HFF-Myc (cell line): Measurements from ENCODE around the gene PIGZ.

Experiments used
- DNase-seq: peaks from one replicate; pipeline ENCODE4 v3.0.0-alpha.2; 2011; ENCODE audit warnings: low read depth; ENCODE audit errors: extremely low read depth
- H3K4me3 ChIP-seq: replicated peaks from 2 replicates; pipeline ENCODE4 v1.5.1; 2011; ENCODE audit warnings: low read depth, mild to moderate bottlenecking, control low read depth, low read length
- TF ChIP-seq, protein P1 (sequence below): IDR thresholded peaks from 2 replicates; pipeline ENCODE4 v1.5.1; 2012; ENCODE audit warnings: mild to moderate bottlenecking, low read depth, low read length, control low read depth; ENCODE audit errors: missing control alignments

PIGZ gene

GRCh38 chr3:196969134-196969659 lies 564 bp upstream of the PIGZ start:
- DNase-seq, result no peak
- H3K4me3 ChIP-seq, result peak overlapping the region; percentile 54
- TF ChIP-seq, protein P1, sequence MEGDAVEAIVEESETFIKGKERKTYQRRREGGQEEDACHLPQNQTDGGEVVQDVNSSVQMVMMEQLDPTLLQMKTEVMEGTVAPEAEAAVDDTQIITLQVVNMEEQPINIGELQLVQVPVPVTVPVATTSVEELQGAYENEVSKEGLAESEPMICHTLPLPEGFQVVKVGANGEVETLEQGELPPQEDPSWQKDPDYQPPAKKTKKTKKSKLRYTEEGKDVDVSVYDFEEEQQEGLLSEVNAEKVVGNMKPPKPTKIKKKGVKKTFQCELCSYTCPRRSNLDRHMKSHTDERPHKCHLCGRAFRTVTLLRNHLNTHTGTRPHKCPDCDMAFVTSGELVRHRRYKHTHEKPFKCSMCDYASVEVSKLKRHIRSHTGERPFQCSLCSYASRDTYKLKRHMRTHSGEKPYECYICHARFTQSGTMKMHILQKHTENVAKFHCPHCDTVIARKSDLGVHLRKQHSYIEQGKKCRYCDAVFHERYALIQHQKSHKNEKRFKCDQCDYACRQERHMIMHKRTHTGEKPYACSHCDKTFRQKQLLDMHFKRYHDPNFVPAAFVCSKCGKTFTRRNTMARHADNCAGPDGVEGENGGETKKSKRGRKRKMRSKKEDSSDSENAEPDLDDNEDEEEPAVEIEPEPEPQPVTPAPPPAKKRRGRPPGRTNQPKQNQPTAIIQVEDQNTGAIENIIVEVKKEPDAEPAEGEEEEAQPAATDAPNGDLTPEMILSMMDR, result no peak

- peak overlapping the region; percentile 54 for H3K4me3 ChIP-seq
- TF ChIP-seq, protein P1, result no peak
Observed at GRCh38 chr3:196967412-196968232, 1.0 kb downstream of the PIGZ start.

DNA sequence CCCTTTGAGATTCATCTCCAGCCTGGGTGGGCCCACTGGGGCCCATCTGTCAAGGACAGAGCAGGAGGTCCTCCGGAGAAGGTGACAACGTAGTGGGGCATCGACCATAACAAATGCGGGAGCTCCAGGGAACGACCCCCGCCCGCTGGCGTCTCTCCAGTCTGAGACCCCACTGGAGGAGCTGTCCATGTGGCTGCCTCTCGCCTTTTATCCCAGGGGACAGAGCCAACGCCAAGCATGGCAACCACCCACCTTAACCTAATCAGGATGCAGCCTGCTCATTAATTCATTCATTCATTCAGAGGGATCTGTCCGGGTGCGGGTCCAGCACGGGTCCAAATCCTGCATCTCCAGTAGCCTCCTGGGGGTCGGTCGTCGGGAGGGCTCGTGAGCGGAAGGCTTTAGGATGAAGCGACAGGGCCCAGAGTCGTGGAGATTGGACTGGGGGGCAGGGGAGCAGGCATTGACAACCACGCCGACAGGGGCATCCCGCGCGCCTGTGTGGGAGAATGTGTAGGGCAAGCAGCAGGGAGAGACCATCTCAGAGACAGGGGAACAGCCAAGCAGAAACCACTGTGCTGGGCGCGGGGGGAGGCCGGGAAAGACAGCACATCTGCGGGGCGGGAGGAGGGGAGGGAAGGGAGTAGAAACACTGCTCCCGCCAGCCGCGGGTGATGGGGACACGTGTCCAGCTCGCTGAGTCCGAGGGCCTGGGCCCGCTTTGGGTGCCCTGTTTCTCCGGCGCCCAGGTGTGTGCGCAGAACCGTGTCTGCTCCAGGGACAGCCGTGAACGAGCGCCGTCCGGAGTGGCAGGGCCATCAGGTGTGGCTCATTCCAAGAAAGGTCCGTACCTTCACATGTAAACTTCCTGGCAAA lies 1.9 kb downstream of the PIGZ start:
- DNase-seq, result no peak
- no peak overlapping the region for H3K4me3 ChIP-seq
- TF ChIP-seq, protein P1, result no peak

More at GRCh38 chr3:196967412-196968232, 1.0 kb downstream of the PIGZ start:
- no peak for DNase-seq

GRCh38 chr3:196965804-196966173 lies 2.8 kb downstream of the PIGZ start:
- DNase-seq, result no peak
- no peak overlapping the region for H3K4me3 ChIP-seq
- TF ChIP-seq, protein P1, result no peak

GRCh38 chr3:196965112-196965803 lies 3.4 kb downstream of the PIGZ start:
- DNase-seq, result no peak
- TF ChIP-seq, protein P1, result no peak
- no peak overlapping the region for H3K4me3 ChIP-seq

GRCh38 chr3:196963631-196963953 lies 5.0 kb downstream of the PIGZ start:
- no peak for DNase-seq
- no peak overlapping the region for H3K4me3 ChIP-seq
- TF ChIP-seq, protein P1, result no peak
